Jurkat, Clone E6-1 (cell line): ENCODE data around the gene MYCBP.
"Not testable (repeated sequence)": the region's sequence is repeated elsewhere in the genome, so short reads cannot be mapped to it uniquely, and the experiment has no call there.

Source experiments
- DNase-seq: peaks from one replicate; pipeline ENCODE4 v3.0.0-alpha.2; 2011; ENCODE audit warnings: low read depth, low spot score
- H3K4me3 ChIP-seq: 2 replicates; pipeline ENCODE4 v1.5.1; 2011; ENCODE audit warnings: mild to moderate bottlenecking, low read length, control low read depth, moderate library complexity

The MYCBP gene

GRCh38 chr1:38872401-38873026 is 634 bp downstream of the MYCBP start:
- no peak for DNase-seq
- H3K4me3 ChIP-seq = peak overlapping the region; percentile 89

DNA sequence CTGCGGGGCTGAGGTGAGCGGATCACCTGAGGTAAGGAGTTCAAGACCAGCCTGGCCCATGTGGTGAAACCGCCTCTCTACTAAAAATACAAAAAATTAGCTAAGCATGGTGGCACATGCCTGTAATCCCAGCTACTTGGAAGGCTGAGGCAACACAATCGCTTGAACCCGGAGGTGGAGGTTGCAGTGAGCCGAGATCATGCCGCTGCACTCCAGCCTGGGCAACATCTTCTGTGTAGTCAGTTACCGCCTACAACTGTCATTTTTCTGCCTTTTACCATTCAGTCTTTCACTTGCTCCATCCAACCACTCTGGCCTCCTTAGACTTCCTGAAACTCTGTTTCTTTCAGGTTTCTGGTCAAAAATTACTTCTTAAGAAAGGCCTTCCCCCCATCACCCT is 2.2 kb downstream of the MYCBP start:
- no peak overlapping the region for H3K4me3 ChIP-seq
- DNase-seq = no peak

GRCh38 chr1:38867208-38867607 is 5.9 kb downstream of the MYCBP start:
- DNase-seq = no peak
- no peak overlapping the region for H3K4me3 ChIP-seq

DNA sequence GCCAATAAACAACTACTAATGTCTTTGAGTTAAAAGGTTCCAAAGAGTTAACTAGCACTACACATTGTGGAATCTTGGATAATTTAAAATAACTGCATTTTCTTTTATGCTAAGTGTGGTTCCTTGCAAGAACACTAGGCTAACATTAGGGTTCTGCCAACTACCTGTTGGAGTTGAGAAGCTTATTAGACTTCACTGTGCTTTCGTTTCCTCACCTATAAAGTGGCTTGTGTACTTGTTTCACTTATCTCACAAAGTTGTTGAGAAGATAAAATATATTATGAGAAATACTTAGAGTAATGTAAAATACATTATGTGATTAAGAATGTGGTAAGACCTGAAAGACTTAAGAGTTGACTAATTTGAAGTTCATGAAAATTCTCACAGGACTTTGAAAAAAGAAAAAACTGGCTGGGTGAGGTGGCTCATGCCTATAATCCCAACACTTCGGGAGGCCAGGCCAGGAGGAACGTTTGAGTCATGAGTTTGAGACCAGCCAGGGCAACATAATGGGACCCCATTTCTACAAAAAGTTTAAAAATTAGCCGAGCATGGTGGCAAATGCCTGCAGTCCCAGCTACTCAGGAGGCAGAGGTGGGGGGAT is 7.9 kb downstream of the MYCBP start:
- H3K4me3 ChIP-seq = no peak overlapping the region

GRCh38 chr1:38860454-38860795 is 12.7 kb downstream of the MYCBP start:
- peak overlapping the region; percentile 90 for H3K4me3 ChIP-seq
- no peak for DNase-seq

More for the DNA sequence above, 7.9 kb downstream of the MYCBP start:
- DNase-seq = no peak

DNA sequence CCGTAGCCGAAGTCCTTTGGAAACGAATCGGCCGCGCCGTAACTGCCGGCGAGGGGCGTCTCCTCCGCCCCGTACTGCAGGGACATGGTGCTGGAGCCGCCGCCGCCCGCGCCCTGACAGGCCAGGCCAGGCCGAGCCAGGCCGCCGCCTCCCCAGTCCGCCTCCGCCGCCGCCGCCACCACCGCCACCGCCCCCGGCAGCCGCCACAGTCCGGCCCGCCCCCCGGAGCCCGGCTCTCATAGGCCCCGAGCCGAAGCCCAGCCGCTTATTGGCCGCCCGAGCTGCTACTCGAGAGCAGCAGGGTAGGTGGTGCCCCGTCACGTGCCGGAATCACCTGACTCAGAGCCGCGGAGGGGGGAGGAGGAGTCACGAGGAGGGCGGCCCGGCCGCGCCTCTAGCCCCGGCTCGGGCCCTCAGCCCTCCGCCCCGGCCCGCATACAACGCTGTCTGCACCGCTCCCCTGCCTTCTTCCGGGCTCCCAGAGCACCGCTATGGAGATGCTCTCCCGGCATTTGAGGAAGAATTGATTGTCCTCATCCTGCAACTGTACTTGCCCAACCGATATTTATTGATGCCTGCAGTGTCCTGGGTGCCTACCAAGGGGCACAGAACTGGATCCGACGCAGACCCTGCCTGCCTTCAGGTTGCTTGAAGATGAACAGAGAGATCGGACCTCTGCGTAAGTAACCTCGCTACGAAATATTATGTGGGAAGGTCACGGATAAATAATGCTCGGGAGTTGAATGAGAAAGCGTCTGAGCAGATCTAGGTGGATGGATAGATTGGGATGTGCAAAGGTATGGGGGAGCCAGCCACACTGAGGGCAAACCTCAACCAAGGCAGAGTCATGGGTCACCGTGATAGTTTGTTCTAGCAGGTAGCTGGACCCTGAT is 13.3 kb downstream of the MYCBP start, which contains the start of gene RRAGC:
RRAGC (minus strand) TSS at position 212 of the 893 bp plus-strand sequence; CDS start at position 86, 126 bp downstream.
- H3K4me3 ChIP-seq = peak within 1 kb of the TSS; percentile 90
- peak; percentile 91 for DNase-seq

DNA sequence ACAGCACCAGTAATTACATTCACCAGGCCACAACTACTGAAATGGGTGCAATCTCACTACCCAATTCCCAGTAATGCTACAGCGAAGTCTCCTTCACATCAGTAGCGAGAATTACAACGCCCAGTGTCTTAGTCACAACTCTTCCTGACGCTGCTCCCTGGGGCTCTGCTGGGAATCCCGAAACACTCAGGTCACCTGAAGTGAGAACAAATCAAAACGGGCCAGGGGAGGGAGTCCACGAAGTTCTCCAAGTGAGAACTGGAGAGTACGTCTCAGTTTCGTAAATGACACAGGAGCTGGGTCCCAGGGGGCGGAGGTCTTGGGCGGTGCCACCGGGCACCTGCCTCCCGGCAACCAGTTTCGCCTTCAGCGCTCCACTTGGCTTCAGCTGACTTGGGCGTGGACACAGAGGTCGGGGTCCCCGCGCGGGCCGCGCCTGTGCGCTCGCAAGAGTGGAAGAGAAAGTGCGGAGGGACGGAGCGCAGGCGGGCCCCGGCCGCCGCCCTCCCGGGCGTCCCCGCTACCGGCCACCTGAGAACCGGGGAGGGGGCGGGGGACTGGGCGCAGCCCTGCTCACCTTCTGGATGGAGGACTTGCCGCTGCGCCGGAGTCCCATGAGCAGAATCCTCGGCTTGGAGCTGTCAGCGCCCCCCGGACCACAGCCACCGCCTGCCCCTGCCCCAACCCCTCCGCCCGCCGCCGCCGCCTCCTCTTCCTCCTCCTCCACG is 14.2 kb downstream of the MYCBP start:
- no peak for DNase-seq

GRCh38 chr1:38852780-38853179 is 20.4 kb downstream of the MYCBP start:
- H3K4me3 ChIP-seq = no peak overlapping the region
- no peak for DNase-seq

More for the DNA sequence above, 14.2 kb downstream of the MYCBP start:
- peak overlapping the region; percentile 73 for H3K4me3 ChIP-seq

- no peak for DNase-seq
- no peak overlapping the region for H3K4me3 ChIP-seq
Measured at GRCh38 chr1:38848071-38848470, 25.1 kb downstream of the MYCBP start.

DNA sequence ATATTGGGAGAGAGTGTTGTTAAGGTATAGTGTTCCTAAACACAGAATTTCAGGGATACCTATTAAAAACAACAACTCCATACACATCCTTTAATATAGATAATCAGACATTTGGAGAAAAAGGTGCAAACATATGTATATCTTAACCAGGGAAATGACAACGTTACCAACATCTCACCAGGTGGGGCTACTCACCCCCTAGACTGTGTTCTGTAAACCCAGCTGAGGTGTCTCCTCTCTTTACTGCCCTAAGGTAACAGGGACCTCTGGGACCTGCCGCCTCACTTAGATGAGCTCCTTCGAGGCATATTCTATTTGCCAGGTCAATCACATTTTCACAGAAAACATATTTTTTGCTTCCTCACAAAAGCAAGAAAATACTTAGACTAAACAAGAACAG is 26.9 kb downstream of the MYCBP start:
- H3K4me3 ChIP-seq = no peak overlapping the region
- DNase-seq = no peak

DNA sequence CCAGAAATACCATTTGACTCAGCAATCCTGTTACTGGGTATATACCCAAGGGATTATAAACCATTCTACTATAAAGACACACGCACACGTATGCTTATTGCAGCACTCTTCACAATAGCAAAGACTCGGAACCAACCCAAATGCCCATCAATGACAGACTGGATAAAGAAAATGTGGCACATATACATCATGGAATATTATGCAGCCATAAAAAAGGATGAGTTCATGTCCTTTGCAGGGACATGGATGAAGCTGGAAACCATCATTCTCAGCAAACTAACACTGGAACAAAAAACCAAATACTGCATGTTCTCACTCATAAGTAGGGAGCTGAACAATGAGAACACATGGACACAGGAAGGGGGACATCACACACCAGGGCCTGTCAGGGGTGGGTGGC is 28.1 kb downstream of the MYCBP start:
- not testable (repeated sequence) for H3K4me3 ChIP-seq

GRCh38 chr1:38840281-38840680 is 32.9 kb downstream of the MYCBP start:
- H3K4me3 ChIP-seq = no peak overlapping the region
- DNase-seq = no peak

More for the DNA sequence above, 28.1 kb downstream of the MYCBP start:
- not testable (repeated sequence) for DNase-seq

DNA sequence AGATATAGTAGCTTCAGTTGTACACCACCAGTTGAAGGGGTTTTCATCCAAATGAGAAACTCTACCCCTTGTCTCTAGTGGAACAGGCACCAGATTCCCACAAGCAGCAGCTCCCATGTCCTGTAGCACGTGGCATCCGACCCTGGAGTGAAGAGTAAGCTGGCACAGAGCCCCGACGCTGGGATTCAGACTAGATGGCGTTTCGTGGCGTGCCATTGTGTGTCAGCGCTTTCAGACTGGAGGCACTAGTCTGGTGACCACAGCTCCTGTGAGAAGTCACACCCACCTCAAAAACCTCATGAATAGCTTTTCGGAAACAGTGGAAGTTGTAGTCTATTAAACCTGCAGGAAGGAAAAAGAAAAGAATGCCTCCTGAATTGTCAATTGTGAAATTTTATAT is 33.8 kb downstream of the MYCBP start:
- DNase-seq = no peak
- no peak overlapping the region for H3K4me3 ChIP-seq

DNA sequence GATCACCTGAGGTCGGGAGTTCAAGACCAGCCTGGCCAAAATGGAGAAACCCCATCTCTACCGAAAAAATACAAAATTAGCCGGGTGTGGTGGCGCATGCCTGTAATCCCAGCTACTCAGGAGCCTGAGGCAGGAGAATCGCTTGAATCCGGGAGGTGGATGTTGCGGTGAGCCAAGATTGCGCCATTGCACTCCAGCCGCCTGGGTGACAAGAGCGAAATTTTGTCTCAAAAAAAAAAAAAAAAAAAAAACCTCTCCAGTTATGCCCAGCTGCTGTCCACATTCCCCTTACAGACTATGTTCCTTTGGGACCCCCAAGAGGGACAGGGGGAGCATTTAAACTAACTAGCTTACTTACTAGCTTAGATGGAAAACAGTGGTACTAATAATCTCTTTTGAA is 36.8 kb downstream of the MYCBP start:
- H3K4me3 ChIP-seq, DNase-seq: not testable (repeated sequence)

DNA sequence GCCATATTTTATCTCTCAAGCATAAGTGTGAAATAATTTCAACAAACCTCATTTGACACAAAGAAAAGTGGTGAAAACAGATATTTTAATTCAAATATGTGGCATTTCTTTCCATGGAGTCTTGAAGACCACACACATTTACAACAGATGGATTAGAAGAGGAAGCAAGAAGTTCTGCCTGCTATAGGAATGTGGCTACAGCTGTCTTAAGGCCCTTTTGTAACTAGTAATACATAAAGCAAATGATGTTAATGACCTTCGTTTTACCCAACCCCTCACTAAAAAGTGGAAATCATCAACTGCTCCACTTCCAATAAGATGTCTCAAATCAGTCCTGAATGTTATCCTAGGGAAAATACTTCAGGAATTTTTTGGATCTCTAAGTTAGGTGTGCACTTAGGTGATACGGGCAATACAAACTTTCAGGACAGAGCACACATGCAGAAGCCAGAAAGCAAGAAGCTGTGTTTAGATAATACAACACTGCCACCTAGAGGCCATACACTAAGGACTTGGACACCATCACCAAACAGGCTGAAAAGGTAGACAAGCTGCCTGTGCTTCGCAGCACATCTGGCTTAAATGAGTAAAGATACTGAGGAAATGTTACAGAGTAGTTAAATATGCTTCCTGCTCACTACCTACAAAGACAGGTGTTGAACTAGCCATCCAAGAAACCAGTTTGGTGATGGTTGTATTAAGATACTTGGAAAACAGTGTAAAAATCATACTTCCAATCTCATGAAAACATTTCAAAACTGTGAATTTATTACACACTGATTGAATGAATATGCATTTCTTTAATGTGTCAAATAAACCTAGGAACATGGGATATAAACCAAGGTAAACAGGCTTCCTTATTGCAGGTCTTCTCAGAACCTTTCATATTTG is 38.0 kb downstream of the MYCBP start:
- peak; percentile 86 for DNase-seq
- H3K4me3 ChIP-seq = no peak overlapping the region

DNA sequence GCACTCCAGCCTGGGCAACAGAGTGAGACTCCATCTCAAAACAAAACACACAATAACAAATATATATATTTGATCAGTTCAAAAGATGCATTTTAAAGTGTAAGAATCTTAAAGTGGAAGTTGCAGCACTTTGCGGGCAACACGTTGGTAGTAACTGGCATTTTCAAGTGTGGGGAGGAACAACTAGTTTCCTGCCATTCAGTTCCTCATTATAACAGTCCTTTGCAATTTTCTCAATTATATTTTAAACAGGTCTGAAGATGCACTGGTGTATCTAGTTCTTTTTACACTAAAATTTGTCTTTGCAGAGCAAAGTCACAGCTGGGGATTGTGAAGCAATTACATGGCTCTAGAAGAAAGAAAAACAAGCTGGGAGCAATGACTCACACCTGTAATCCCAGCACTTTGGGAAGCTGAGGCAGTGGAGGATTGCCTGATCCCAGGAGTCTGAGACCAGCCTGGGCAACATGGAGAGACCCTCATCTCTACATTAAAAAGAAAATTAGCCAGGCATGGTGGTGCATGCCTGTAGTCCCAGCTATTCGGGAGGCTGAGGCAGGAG is 38.8 kb downstream of the MYCBP start:
- no peak overlapping the region for H3K4me3 ChIP-seq
- DNase-seq = no peak

DNA sequence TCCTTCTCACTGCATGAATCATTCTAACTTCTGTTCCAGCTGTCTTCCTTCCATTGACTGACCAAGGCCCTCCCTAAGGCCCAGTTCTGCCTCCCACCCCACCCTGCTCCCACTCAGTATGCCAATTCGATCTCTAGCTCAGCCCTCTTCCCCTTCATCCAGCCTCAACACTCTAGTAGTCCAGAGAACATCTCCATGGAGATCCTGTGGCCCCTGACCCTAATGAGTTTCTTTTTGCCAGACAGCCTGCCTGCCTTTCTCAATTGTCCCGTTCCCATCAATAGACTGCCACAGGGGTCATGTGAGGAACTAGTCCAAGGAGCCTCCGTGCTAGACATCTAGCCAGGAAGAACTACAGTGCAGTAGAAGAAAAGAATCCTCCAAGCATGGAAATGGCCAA is 40.0 kb downstream of the MYCBP start:
- H3K4me3 ChIP-seq = no peak overlapping the region
- DNase-seq = no peak

GRCh38 chr1:38832370-38832734 is 40.8 kb downstream of the MYCBP start:
- no peak overlapping the region for H3K4me3 ChIP-seq

More at GRCh38 chr1:38832370-38832734, 40.8 kb downstream of the MYCBP start:
- no peak for DNase-seq
